DMS153 treated with DMSO at 0.1 percent for 48 hours (cell line): ENCODE data around the gene ZNF423.
"Not testable (repeated sequence)": the region's sequence is repeated elsewhere in the genome, so short reads cannot be mapped to it uniquely, and the experiment has no call there.

Source experiments
- DNase-seq: peaks from one replicate; lab custom pipeline; 2025; ENCODE audit not compliant: unreplicated experiment; lab: John Stamatoyannopoulos, UW

The ZNF423 gene

GRCh38 chr16:49698931-49699840 is 156.7 kb downstream of the ZNF423 start:
- no peak for DNase-seq

- DNase-seq, result no peak
Observed at GRCh38 chr16:49698453-49698815, 157.5 kb downstream of the ZNF423 start.

- DNase-seq, result no peak
Observed at GRCh38 chr16:49697631-49698452, 158.1 kb downstream of the ZNF423 start.

GRCh38 chr16:49696414-49697101 is 159.4 kb downstream of the ZNF423 start:
- no peak for DNase-seq

- no peak for DNase-seq
Observed at GRCh38 chr16:49695782-49696413, 160.0 kb downstream of the ZNF423 start.

- DNase-seq, result no peak
Observed at GRCh38 chr16:49693445-49693844, 162.5 kb downstream of the ZNF423 start.

- DNase-seq, result no peak
Observed at GRCh38 chr16:49690778-49691177, 165.1 kb downstream of the ZNF423 start.

- no peak for DNase-seq
Observed at GRCh38 chr16:49688036-49688697, 167.7 kb downstream of the ZNF423 start.

- DNase-seq, result no peak
Observed at GRCh38 chr16:49687476-49688002, 168.4 kb downstream of the ZNF423 start.

GRCh38 chr16:49684696-49685095 is 171.2 kb downstream of the ZNF423 start:
- DNase-seq, result no peak

- DNase-seq, result no peak
Observed at GRCh38 chr16:49682577-49683165, 173.2 kb downstream of the ZNF423 start.

- no peak for DNase-seq
Observed at GRCh38 chr16:49681217-49681883, 174.6 kb downstream of the ZNF423 start.

GRCh38 chr16:49679095-49679494 is 176.8 kb downstream of the ZNF423 start:
- no peak for DNase-seq

- DNase-seq, result not testable (repeated sequence)
Observed at GRCh38 chr16:49677661-49678060, 178.3 kb downstream of the ZNF423 start.

GRCh38 chr16:49675413-49675812 is 180.5 kb downstream of the ZNF423 start:
- no peak for DNase-seq

- no peak for DNase-seq
Observed at GRCh38 chr16:49674990-49675389, 180.9 kb downstream of the ZNF423 start.

- DNase-seq, result no peak
Observed at GRCh38 chr16:49674351-49674851, 181.5 kb downstream of the ZNF423 start.

GRCh38 chr16:49673442-49673841 is 182.5 kb downstream of the ZNF423 start:
- no peak for DNase-seq

- no peak for DNase-seq
Observed at GRCh38 chr16:49672753-49673152, 183.2 kb downstream of the ZNF423 start.
